ENCODE measurements around the gene TMEM132A. TPM values are rescaled to one million over a fixed set of nuclear protein-coding genes. Genes with fewer than 3 reads are reported as not detected.

Gene TMEM132A
- total and polyA plus RNA-seq, 2 of the 13 experiments (the other 11 are each of a cell fraction or from before 2014, with no cell fraction given): 11.1 to 32.9 TPM

- TF ChIP-seq ELF4 (CRISPR knock-in tag; IDR thresholded peaks at IDR 0.05; ENCODE audit: borderline replicate concordance) (0 out of 2 replicates have a peak, but pooled peaks have one; percentile 44), RBFOX2 (IDR thresholded peaks at IDR 0.05; ENCODE audit: low read depth, low read length) (no peak), ELF3 (CRISPR knock-in tag; IDR thresholded peaks at IDR 0.05) (peak; percentile 87), SRSF1 (optimal IDR thresholded peaks at IDR 0.05; ENCODE audit: low read depth, low read length) (no peak), ZBTB21 (CRISPR knock-in tag; IDR thresholded peaks at IDR 0.05) (peak; percentile 50), FOSL2 (CRISPR knock-in tag; IDR thresholded peaks at IDR 0.05) (peak; percentile 90), ATF3 (CRISPR knock-in tag; IDR thresholded peaks at IDR 0.05) (no peak), THAP11 (CRISPR knock-in tag; IDR thresholded peaks at IDR 0.05) (peak; percentile 85), RAD21 (CRISPR knock-in tag; IDR thresholded peaks at IDR 0.05) (no peak), SOX6 (IDR thresholded peaks at IDR 0.05) (no peak), SOX6 (CRISPR knock-in tag; IDR thresholded peaks at IDR 0.05) (peak; percentile 99), U2AF1 (optimal IDR thresholded peaks at IDR 0.05; ENCODE audit: low read depth, low read length) (no peak), PHF8 (CRISPR knock-in tag; IDR thresholded peaks at IDR 0.05) (0 out of 2 replicates have a peak, but pooled peaks have one; percentile 36), ZNF720 (CRISPR knock-in tag; IDR thresholded peaks at IDR 0.05) (no peak), ZNF256 (CRISPR knock-in tag; conservative IDR thresholded peaks at IDR 0.05) (0 out of 2 replicates have a peak, but pooled peaks have one; percentile 31), ZNF589 (CRISPR knock-in tag; conservative IDR thresholded peaks at IDR 0.05) (0 out of 2 replicates have a peak, but pooled peaks have one; percentile 79), HINFP (CRISPR knock-in tag; IDR thresholded peaks at IDR 0.05; ENCODE audit: low read depth) (peak; percentile 70), ZNF605 (CRISPR knock-in tag; IDR thresholded peaks at IDR 0.05) (peak; percentile 92), ZNF7 (CRISPR knock-in tag; IDR thresholded peaks at IDR 0.05) (no peak), CCDC6 (CRISPR knock-in tag; IDR thresholded peaks at IDR 0.05) (peak; percentile 79; the same call in 1 of the 2 replicates), TERF1 (CRISPR knock-in tag; IDR thresholded peaks at IDR 0.05) (no peak), POLR2G (IDR thresholded peaks at IDR 0.05; ENCODE audit: low read depth, low read length) (no peak), SPEN (CRISPR knock-in tag; IDR thresholded peaks at IDR 0.05; ENCODE audit: low read depth) (peak; percentile 69; the same call in 1 of the 2 replicates), IRX3 (CRISPR knock-in tag; IDR thresholded peaks at IDR 0.05; ENCODE audit: borderline replicate concordance, low read depth) (no peak), MED13 (CRISPR knock-in tag; IDR thresholded peaks at IDR 0.05) (no peak), KMT2B (CRISPR knock-in tag; IDR thresholded peaks at IDR 0.05) (peak; percentile 74), RBM39 (IDR thresholded peaks at IDR 0.05; ENCODE audit: low read depth, low read length, poor library complexity, severe bottlenecking) (no peak), DR1 (CRISPR knock-in tag; IDR thresholded peaks at IDR 0.05) (no peak), ZSCAN21 (CRISPR knock-in tag; IDR thresholded peaks at IDR 0.05; ENCODE audit: borderline replicate concordance) (peak; percentile 97), NR0B2 (CRISPR knock-in tag; IDR thresholded peaks at IDR 0.05) (no peak)
These were observed 43.5 kb upstream of the TMEM132A start (continued) for GRCh38 chr11:60880643-60881282.
